H1 (cell line): Measurements from ENCODE around the gene SLFNL1. TPM values are rescaled to one million over a fixed set of nuclear protein-coding genes. Genes with fewer than 3 reads are reported as not detected.

Source experiments
- EZH2 ChIP-seq: fragments of 200-600 bp; sonication (generic); IDR thresholded peaks from 2 replicates; pipeline ENCODE4 v1.7.1; 2012; ENCODE audit warnings: low read depth, mild to moderate bottlenecking, moderate library complexity, low read length, inconsistent platforms; ENCODE audit not compliant: severe bottlenecking
- GABPA ChIP-seq: IDR thresholded peaks from 2 replicates; pipeline ENCODE4 v1.6.1; 2011; ENCODE audit warnings: mild to moderate bottlenecking, low read length, moderate library complexity, borderline replicate concordance; ENCODE audit not compliant: insufficient read depth
- POLR2A ChIP-seq, 2 experiments: IDR thresholded peaks; 1 replicate in 1 of 2; 2 replicates in 1 of 2; pipeline ENCODE4 v1.6.1; 2011; ENCODE audit warnings: low read depth in 2 of 2, low read length in 2 of 2, mild to moderate bottlenecking in 2 of 2; ENCODE audit errors: control extremely low read depth in 1 of 2
- RAD21 ChIP-seq, 2 experiments: IDR thresholded peaks in 1 of 2; conservative IDR thresholded peaks in 1 of 2; 2 replicates each; pipeline ENCODE4 v1.6.1; 2011; ENCODE audit warnings: low read depth in 2 of 2, low read length in 2 of 2, improper control_type of control experiment in 1 of 2, inconsistent platforms in 1 of 2, mild to moderate bottlenecking in 1 of 2, moderate library complexity in 1 of 2
- polyA plus RNA-seq, 7 experiments: library from polyadenylated mRNA; depleted of rRNA in 3 of 7; stranded (reverse) in 5 of 7; unstranded in 2 of 7; fragments of >200 nt in 5 of 7; fragments of 200-250 nt in 2 of 7; gene quantifications; 1 replicate in 5 of 7; 2 replicates in 1 of 7; 4 replicates in 1 of 7; pipeline versions ENCODE4 v1.2.1 to v1.2.3, GENCODE V29; 2011 to 2013; ENCODE audit warnings: missing spikeins in 2 of 7, mixed read lengths in 2 of 7
- total RNA-seq: library from RNA; stranded (reverse); fragmentation: NEBNext Ultra II Directional; extraction: Animal tissue kit (Norgen Biotek cat#: 25700); gene quantifications from 2 replicates; pipeline ENCODE4 v1.2.1, GENCODE V29; 2021
- TF ChIP-seq, protein P1 (sequence below): fragments of 300-600 bp; sonication (generic); IDR thresholded peaks from 2 replicates; pipeline ENCODE4 v1.7.1; 2012; ENCODE audit warnings: low read length, moderate library complexity, mild to moderate bottlenecking, inconsistent platforms; ENCODE audit not compliant: insufficient replicate concordance

SLFNL1 gene
- total and polyA plus RNA-seq, 2 of the 8 experiments (the other 6 are each of a cell fraction or from before 2014, with no cell fraction given), result not detected

DNA sequence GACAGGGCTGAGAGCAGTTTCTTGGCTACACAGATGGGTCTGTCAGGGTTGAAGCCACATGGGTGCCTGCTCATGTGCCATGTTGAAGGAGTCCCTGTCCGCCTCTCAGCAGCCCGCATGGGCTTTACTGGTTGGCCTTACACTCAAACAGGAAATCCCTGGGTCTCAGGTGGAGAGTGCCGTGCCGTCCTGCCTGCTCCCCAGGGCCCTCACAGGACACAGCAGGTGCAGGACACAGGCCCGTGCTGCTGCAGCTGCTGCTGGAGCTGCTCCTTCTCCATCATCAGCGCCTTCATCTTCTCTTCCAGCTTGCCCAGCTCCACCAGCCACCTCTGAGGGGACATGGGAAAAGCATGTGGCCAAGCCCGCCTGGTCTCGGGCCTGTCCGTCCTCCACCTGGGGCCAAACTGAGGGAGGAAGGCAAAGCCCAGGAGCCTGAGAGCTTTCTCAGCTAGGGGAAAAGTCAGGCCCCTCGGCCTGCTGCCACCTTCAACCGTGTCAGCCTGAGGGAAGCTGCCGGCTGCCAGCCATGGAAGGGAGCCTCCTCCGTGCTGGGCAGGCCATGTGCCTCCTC is 5.5 kb downstream of the SLFNL1 start (continued):
- TF ChIP-seq GABPA, result no peak
- no peak for TF ChIP-seq RAD21 (IDR thresholded peaks at IDR 0.05 in 1 of 2, conservative IDR thresholded peaks at IDR 0.05 in 1 of 2; ENCODE audit: low read depth in 2 of 2, low read length in 2 of 2)
- no peak for TF ChIP-seq POLR2A (IDR thresholded peaks at IDR 0.05; ENCODE audit: control extremely low read depth in 1 of 2, low read depth in 2 of 2, low read length in 2 of 2)
- no peak for TF ChIP-seq EZH2
- TF ChIP-seq, protein P1, sequence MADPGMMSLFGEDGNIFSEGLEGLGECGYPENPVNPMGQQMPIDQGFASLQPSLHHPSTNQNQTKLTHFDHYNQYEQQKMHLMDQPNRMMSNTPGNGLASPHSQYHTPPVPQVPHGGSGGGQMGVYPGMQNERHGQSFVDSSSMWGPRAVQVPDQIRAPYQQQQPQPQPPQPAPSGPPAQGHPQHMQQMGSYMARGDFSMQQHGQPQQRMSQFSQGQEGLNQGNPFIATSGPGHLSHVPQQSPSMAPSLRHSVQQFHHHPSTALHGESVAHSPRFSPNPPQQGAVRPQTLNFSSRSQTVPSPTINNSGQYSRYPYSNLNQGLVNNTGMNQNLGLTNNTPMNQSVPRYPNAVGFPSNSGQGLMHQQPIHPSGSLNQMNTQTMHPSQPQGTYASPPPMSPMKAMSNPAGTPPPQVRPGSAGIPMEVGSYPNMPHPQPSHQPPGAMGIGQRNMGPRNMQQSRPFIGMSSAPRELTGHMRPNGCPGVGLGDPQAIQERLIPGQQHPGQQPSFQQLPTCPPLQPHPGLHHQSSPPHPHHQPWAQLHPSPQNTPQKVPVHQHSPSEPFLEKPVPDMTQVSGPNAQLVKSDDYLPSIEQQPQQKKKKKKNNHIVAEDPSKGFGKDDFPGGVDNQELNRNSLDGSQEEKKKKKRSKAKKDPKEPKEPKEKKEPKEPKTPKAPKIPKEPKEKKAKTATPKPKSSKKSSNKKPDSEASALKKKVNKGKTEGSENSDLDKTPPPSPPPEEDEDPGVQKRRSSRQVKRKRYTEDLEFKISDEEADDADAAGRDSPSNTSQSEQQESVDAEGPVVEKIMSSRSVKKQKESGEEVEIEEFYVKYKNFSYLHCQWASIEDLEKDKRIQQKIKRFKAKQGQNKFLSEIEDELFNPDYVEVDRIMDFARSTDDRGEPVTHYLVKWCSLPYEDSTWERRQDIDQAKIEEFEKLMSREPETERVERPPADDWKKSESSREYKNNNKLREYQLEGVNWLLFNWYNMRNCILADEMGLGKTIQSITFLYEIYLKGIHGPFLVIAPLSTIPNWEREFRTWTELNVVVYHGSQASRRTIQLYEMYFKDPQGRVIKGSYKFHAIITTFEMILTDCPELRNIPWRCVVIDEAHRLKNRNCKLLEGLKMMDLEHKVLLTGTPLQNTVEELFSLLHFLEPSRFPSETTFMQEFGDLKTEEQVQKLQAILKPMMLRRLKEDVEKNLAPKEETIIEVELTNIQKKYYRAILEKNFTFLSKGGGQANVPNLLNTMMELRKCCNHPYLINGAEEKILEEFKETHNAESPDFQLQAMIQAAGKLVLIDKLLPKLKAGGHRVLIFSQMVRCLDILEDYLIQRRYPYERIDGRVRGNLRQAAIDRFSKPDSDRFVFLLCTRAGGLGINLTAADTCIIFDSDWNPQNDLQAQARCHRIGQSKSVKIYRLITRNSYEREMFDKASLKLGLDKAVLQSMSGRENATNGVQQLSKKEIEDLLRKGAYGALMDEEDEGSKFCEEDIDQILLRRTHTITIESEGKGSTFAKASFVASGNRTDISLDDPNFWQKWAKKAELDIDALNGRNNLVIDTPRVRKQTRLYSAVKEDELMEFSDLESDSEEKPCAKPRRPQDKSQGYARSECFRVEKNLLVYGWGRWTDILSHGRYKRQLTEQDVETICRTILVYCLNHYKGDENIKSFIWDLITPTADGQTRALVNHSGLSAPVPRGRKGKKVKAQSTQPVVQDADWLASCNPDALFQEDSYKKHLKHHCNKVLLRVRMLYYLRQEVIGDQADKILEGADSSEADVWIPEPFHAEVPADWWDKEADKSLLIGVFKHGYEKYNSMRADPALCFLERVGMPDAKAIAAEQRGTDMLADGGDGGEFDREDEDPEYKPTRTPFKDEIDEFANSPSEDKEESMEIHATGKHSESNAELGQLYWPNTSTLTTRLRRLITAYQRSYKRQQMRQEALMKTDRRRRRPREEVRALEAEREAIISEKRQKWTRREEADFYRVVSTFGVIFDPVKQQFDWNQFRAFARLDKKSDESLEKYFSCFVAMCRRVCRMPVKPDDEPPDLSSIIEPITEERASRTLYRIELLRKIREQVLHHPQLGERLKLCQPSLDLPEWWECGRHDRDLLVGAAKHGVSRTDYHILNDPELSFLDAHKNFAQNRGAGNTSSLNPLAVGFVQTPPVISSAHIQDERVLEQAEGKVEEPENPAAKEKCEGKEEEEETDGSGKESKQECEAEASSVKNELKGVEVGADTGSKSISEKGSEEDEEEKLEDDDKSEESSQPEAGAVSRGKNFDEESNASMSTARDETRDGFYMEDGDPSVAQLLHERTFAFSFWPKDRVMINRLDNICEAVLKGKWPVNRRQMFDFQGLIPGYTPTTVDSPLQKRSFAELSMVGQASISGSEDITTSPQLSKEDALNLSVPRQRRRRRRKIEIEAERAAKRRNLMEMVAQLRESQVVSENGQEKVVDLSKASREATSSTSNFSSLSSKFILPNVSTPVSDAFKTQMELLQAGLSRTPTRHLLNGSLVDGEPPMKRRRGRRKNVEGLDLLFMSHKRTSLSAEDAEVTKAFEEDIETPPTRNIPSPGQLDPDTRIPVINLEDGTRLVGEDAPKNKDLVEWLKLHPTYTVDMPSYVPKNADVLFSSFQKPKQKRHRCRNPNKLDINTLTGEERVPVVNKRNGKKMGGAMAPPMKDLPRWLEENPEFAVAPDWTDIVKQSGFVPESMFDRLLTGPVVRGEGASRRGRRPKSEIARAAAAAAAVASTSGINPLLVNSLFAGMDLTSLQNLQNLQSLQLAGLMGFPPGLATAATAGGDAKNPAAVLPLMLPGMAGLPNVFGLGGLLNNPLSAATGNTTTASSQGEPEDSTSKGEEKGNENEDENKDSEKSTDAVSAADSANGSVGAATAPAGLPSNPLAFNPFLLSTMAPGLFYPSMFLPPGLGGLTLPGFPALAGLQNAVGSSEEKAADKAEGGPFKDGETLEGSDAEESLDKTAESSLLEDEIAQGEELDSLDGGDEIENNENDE, result no peak
